CMK (cell line): Measurements from ENCODE around the gene FDXR.

Experiments used
- DNase-seq: peaks from one replicate; pipeline ENCODE4 v3.0.0-alpha.2; 2010; ENCODE audit warnings: low read depth

FDXR gene

GRCh38 chr17:74857191-74857590 lies 15.6 kb downstream of the FDXR start:
- DNase-seq = no peak

GRCh38 chr17:74856112-74856511 lies 16.7 kb downstream of the FDXR start:
- DNase-seq = no peak

- no peak for DNase-seq
Observed at GRCh38 chr17:74855323-74855722, 17.5 kb downstream of the FDXR start.

- DNase-seq = no peak
Observed at GRCh38 chr17:74854792-74855191, 18.0 kb downstream of the FDXR start.

- no peak for DNase-seq
Observed at GRCh38 chr17:74853669-74854068, 19.1 kb downstream of the FDXR start.

GRCh38 chr17:74853048-74853397 lies 19.8 kb downstream of the FDXR start:
- DNase-seq = no peak

GRCh38 chr17:74852237-74853047 lies 20.4 kb downstream of the FDXR start:
- no peak for DNase-seq

- DNase-seq = no peak
Observed at GRCh38 chr17:74851612-74852236, 21.1 kb downstream of the FDXR start.

GRCh38 chr17:74850914-74851313 lies 21.9 kb downstream of the FDXR start:
- DNase-seq = no peak

- DNase-seq = no peak
Observed at GRCh38 chr17:74850310-74850709, 22.5 kb downstream of the FDXR start.

- no peak for DNase-seq
Observed at GRCh38 chr17:74848656-74849399, 24.0 kb downstream of the FDXR start.

- no peak for DNase-seq
Observed at GRCh38 chr17:74846621-74847020, 26.2 kb downstream of the FDXR start.

GRCh38 chr17:74843352-74843627 lies 29.5 kb downstream of the FDXR start:
- no peak for DNase-seq

GRCh38 chr17:74842599-74843351 lies 30.0 kb downstream of the FDXR start:
- DNase-seq = no peak

- no peak for DNase-seq
Observed at GRCh38 chr17:74842146-74842598, 30.6 kb downstream of the FDXR start.

- peak; percentile 58 for DNase-seq
Observed at GRCh38 chr17:74840989-74841666, 31.7 kb downstream of the FDXR start.

- DNase-seq = no peak
Observed at GRCh38 chr17:74839990-74840852, 32.6 kb downstream of the FDXR start.

- DNase-seq = no peak
Observed at GRCh38 chr17:74838274-74838673, 34.5 kb downstream of the FDXR start.

GRCh38 chr17:74836691-74837467 lies 35.9 kb downstream of the FDXR start:
- DNase-seq = no peak

- DNase-seq = no peak
Observed at GRCh38 chr17:74836191-74836590, 36.6 kb downstream of the FDXR start.
